HG03097 (cell line): Measurements from ENCODE around the gene KDR.

Experiments used
- ATAC-seq: cut with Tn5 transposase; IDR thresholded peaks from one replicate; pipeline ENCODE4 v1.9.1; 2021; ENCODE audit not compliant: unreplicated experiment, low FRiP score

Gene KDR

DNA sequence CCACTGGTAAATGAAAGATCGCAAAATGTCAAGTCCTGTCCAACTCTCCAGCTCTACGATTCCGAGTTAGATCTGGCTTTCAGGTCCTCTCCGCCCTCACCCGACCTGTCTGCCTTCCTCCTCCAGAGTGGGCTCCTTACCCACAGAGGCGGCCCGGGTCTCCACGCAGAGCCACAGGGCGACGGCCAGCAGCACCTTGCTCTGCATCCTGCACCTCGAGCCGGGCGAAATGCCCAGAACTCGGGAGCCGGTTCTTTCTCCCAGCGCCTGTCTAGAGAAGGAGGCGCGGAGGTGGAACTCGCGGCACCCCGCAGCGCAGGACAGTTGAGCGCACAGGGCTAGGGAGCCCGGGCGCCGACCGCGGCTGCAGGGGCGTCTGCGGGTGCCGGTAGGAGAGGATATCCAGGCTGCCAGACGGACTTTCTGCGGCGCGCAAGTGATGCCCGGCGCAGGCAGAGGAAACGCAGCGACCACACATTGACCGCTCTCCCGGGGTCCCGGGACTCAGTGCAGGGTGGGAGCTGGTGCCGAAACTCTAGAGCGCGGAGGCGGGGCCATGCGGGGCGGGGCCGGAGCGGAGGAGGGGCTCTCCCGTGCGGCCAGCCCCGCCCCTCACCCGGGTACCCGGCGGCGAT, at the start of gene KDR:
KDR (minus strand) TSS at position 509 of the 635 bp plus-strand sequence; CDS start at position 207, 302 bp downstream.
- no peak for ATAC-seq

DNA sequence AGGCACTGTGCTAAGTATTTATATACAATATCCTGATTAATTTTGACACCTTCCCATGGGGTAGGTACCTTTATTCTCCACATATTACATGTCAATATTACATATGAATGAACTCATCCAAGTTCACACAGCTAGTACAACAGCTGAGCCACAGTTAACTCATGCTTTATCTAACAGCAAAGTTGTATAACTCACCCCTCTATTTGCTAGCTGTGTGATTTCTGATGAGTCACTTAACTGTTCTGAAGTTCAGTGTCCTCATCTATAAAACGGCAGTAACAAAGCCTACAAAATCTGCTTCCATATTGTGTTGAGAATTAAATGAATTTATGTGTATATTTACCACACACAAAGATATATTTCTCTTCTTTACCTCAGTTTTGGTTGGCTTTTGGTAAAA, 48.2 kb upstream of the KDR start:
- ATAC-seq: no peak

DNA sequence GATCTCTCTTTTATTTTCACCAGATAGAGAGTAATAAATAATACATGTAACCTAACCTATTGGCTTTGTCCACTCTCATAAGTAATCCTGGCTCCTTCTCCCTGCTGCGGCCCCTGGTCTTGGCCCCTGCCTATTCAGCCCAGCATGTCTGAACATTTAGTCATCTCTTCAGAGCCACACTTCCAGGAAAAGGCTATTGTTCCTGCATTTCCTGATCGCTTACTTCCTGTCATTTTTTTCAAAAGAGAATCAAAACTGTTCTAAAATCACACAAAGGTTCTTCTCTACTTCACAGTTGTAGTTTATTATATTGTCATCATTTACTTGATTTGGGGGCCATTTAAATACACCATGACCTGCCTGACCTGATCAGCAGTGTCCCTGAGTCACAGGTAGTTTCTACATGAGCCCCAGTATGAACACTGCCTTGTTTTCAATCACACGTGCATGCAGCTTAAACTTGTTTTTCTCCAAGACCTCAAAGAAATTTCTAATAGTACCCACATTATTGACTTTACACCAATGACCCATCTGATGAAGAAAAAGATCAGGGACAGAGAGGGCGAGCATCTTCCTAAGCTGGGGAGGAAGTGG, 47.4 kb upstream of the KDR start:
- no peak for ATAC-seq

DNA sequence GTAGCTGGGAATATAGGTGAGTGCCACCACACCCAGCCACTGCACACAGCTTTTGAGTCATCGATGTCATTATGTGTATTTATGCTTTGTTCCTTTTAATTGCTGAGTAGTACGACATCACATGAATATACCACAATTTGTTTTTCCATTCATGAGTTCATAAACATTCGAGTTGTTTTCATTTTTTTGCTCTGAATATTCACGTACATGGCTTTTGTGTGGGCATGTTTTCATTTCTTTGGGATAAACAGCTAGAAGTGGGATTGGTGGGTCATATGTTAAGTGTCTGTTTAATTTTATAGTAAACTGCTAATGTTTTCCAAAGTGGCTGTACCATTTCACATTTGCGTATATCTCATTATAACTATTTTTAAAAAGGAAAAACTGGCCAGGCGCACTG, 45.1 kb upstream of the KDR start:
- ATAC-seq: no peak

DNA sequence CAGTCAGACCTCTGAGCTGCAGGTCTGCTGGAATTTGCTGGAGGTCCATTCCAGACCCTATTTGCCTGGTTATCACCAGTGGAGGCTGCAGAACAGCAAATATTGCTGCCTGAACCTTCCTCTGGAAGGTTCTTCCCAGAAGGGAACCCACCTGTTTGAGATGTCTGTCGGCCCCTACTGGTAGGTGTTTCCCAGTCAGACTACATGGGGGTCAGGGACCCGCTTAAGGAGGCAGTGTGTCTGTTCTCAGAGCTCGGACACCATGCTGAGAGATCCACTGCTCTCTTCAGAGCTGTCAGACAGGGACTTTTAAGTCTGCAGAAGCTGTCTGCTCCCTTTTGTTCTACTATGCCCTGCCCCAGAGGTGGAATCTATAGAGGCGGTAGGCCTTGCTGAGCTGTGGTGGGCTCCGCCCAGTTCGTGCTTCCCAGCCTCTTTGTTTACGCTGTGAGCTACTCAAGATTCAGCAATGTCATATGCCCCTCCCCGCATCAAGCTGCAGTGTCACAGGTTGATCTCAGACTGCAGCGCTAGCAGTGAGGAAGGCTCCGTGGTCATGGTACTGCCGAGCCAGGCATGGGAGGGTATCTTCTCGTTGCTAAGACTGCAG, 44.1 kb upstream of the KDR start:
- ATAC-seq: no peak

DNA sequence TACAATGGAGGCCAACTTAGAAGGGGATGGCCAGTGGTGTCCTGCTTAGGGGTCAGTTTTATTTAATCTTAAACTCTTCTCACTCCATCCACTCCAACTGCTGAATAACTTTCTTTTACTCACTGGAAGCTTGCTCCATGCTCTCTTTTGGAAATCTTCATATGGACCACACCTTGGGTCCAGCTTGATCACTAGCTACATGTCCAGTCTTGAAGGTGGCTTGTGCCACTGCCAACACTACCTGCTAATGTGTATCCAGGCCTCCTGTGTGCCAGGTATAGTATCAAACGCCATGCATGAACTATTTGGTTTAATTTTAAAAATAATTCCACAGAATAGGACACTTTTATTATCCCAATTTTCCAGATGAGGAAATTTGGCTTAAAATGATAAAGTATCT, 37.0 kb upstream of the KDR start:
- no peak for ATAC-seq

DNA sequence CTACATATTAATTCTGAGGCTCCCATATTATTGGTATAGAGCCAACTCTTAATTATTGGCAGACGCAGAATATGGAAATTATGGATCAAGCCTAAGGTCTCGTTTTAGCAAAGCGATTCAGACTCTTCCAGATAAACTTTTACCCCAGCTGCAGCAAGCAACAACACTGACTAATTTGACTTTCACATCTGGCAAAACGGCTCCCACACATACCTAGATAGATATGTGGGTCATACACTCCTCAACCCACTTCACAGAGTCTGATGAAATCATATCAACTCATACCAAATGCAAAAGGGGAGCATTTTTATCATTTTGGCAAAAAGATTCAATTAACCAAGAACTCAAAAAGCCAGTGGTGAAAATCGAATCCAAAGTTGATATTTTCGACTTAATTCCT, 36.3 kb upstream of the KDR start:
- no peak for ATAC-seq

DNA sequence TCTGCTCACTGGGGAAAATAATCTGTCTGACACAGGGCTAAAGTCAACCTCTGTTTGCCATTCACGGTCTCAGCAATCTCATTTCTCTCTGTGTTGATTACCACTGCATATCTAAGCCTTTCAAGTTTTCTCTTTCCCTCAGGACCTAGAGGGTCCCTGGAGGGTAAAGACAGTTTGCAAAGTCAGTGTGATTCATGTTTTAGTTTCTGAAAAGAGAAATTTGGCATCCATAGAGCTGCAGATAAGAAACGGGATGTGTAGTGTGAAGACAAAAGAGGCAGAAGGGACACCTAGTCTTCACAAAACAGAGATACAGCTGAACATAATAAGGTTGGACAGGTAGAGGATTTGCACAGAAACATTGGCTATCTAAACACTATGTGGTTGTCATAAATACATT, 34.5 kb upstream of the KDR start:
- ATAC-seq: no peak

DNA sequence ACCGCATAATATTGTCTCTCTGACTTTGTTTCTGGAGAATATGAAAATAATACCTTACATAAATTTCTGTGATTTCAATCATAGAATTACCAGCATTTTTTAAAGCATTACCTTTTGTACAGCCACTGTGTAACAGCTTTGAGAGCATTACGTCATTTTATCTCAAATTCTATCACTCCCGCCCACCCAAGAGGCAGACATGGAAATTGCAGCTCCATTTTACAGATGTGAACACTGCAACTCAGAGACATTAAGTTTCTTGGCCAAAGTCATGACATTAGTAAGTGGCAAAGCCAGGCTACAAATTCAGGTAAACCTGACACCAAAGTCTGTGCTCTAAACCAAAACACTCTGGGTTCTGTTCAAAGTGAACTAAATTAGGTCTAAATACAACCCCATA, 33.6 kb upstream of the KDR start:
- no peak for ATAC-seq

DNA sequence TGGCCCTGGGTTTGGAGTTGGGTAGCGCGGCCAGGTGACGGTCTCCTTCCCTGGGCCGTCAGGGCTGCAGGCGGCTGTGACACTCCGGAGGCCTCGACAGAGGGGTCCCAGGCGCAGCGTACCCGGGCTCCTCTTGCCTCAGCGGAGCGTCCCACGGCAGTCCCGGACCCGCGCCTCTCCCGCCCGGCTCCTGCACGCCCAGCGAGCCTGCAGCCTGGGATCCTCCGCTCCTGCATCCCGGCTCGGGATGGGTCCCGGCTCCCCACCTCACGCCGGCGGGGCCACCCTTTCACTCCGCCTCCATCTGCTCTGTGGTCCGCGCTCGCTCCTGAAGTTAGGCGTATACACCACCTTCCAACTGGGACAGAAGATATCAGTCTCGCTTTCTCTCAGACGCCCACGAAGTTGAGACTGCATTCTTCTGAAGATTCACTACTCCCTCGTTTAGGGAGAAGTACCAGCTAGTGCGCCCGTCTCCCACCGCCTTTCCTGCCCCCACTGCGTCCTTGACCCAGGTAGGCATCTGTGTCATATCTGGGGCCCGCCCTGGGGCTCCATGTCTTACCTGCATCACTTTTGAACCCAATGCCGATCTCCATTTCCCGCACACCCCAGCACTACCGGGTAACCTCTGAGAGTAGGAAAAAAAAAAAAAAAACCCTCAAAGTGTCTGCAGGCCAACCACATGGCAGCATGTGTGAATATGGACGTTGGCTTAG, 32.3 kb upstream of the KDR start:
- no peak for ATAC-seq

DNA sequence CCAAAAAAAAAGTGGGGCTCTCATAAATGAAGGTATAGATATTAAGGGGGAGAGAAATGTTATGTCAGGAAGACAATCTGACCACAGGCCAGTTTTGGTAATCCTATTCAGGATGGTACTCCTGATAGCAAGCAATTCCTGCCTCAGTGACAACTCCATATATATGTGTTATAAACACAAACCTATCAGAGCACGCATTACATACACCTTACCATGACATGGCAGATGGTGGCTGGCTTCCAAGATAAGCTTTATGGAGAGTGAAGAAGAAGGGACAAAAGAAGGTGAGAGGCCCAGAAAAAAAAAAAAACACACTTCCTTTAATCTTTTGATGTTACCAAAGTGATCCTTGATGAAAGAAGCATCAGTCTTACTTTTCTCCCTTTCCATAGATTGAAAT, 29.5 kb upstream of the KDR start:
- ATAC-seq: no peak

DNA sequence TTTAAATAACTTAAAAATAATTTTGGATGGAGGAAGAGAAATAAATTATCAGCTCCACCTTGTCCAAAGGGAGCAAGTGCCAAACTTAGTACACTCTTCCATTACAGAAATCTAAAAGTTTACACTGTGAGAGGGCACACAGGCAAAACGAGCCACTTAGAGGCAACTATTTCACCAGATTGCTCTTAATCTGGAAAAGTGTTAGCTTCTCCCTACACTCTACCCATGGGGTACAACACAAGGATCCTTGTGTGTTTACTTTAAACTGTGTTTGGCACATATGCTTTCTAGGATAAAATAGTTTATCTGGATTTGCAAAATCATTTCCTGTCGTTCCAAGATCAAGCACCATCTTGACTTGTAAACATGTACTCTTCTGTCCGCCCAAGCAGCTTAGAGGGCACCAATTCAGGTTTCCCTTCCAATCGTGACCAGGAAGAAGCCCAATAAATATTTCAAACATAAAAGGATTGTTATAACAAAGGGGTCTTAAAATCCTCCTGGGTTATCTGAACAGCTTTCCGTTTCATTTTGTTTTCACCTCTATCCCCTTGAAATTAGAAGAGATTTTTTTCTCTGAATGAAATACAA, 29.0 kb upstream of the KDR start:
- no peak for ATAC-seq

DNA sequence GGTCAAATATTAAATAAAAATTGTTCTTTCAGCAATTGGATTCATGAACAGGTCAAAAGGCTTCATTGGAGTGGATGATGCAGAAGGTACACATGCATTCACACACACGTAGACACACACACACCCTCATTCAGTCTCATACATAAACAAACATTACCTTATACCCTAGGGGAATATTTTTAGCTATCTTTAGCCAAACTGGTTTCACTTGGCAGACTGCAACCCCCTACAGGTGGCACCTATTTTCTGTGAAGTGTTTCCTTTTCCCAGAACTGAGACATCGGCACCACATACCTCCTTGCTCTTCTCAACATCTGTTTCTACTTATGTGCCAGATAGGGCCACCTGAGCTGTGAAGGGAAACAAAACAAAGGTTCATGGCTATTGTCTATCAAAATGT, 18.5 kb upstream of the KDR start:
- no peak for ATAC-seq

DNA sequence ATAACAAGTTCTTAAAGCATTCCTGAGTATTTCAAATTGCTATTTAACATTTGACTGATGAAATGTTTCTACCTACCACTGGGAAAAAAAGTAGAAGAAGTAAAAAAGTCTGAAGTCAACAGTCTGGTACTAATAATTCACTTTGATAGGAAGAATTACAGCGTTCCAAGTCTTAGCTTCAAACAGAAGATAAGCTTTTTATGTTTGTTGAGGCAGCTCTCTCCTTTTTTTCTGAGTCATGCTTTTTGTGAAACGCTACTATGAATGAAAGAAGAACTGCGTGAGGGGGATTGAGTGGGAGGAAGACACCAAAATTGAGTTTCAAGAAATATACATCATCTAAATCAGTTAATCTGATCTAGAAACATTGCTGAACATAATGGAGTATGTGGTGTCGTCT, 13.0 kb upstream of the KDR start:
- no peak for ATAC-seq

DNA sequence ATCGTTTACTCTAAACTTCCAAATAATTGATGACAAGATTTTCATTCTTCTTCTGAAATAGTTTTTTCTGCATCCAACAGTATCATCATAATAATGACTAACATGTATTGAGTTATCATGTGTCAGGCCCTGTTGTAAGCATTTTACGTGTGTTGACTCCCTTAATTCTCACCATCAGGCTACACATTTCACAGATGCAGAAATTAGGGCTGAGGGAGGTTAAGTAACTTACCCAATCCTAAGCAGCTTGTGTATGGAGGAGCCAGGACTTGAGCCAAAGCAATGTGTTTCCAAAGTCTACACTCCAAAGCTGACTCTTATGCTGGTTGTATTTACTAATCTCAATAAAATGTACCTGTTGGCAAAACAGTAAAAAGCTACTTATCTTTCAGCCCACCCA, 11.2 kb upstream of the KDR start:
- ATAC-seq: no peak

DNA sequence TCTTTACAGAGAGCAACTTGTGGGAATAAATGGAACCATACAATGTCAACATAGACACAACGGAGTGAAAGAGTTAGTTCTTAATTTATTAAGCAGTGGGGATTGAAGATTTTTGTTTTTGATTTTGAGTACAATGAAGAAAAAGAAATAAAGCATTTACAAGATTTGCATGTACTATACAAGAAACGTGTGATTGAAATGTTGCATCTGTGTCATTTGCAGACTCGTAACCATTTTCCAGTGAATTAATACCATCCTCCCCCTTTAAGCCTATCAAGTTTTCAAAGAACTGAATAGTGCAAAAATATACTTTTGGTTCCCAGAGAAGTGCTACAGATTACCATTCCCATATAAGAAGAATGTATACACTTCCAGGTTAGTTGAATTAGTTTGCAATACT, 8.6 kb upstream of the KDR start:
- ATAC-seq: no peak

DNA sequence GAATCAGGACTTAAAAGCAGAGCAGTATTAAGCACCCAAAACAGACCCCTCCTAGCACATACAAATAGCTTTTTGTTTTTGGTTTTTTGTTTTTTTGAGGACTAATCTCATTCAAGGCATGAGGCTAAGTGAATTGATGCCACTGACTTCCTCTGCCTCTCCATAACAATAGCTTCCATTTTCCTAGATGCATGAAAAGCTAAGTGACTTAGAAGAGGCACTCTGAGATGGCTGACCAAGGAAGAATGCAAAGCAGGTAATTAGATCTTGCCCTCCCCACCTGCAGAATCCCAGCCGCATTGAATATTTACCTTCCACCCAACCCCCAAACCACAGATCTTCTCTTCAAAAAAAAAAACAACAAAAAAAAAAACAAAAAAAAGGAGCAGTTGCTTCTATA, 7.4 kb upstream of the KDR start:
- no peak for ATAC-seq

DNA sequence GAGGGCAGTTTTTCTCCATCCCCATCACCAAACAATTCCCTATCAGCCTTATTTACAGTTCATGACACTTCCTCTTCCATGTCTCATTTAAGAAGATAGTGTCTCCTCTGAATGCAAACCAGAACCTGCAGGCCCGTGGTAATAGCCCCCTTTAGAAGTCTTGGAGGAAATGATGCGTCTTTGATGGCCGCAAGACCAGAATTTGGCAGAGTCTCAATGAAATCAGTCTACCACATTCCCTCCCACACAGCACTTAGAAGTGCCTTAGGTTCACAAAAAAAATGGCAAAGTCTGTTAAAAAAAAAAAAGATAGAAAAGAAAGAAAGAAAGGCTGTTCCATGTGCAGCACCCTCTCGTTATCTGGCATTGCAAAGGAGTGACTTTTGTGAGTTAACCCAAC, 2.1 kb upstream of the KDR start:
- ATAC-seq: no peak

DNA sequence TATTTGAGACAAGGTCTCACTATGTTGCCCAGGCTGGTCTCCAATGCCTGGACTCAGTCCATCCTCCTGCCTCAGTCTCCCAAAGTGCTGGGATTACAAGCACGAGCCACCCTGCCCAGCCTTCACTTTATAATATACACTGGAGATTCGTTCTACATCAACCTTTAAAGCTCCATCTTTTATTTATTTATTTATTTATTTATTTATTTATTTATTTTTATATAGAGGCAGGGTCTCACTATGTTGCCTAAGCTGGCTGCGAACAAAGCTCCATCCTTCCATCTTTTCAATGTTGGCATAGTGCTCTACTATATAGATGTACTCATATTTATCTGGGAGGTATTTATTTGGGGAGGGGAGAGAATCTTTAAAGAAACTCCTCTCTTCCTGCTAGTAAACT, 1.7 kb upstream of the KDR start:
- ATAC-seq: no peak

DNA sequence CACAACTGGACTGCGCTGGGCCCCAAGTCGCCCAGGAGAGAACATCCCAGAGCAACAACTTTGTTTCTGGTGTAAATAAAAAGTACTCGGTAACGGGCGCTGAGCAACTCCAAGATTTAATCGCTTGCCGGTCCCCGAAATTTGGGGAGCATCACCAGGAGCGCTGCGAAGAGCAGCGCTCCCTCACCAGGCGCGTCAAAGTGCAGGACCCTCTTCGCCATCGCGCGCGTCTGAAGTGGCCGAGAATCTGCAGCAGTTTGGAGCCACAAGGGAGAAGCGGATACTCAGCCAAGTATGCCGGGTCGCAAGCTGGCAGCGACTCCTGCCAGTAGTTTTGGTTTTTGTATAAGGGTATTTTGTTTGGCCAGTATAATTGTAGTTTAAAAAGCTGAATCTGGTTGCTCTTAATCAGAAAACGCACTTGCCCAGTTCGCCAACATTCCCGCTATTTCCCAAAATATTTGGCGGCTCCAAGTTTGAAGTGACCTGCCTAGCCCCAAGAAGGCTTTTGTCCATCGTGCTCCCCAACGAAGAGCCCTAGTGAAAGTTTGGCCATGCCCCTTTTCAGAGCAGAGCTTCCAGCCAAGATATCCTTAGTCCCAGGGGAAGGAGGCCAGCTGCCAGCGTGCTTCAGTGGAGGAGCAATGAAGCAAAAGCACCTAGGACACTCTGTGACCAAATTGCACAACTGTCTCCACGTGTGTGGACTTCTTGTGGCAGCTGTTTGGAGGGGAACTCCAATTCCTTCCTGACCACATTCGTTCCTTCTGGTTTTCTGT, 557 bp upstream of the KDR start:
- ATAC-seq: no peak
